Breast epithelium (tissue), 4 donors: Measurements from ENCODE around the gene RPS6KA1. TPM values are rescaled to one million over a fixed set of nuclear protein-coding genes. Genes with fewer than 3 reads are reported as not detected.

Experiments
- DNase-seq, 2 donors: peaks; one replicate each; pipeline ENCODE4 v3.0.0-alpha.2; 2019; ENCODE audit warnings: low spot score in 2 of 2
- H3K27ac ChIP-seq, 2 donors: fragments of 200-600 bp; sonication (generic) in 1 of 2; one replicate each; pipeline ENCODE4 v1.5.1; 2016 to 2019; ENCODE audit warnings: mild to moderate bottlenecking in 1 of 2
- H3K27me3 ChIP-seq, 2 donors: fragments of 200-600 bp; sonication (generic) in 1 of 2; one replicate each; pipeline versions ENCODE4 v1.5.1 to v1.6.0; 2017 to 2019; ENCODE audit warnings: control low read depth in 1 of 2, mild to moderate bottlenecking in 1 of 2
- H3K36me3 ChIP-seq: fragments of 200-600 bp; one replicate; pipeline ENCODE4 v1.5.1; 2019
- H3K4me1 ChIP-seq, 2 donors: fragments of 200-600 bp; sonication (generic); one replicate each; pipeline ENCODE4 v1.5.1; 2016 to 2019; ENCODE audit warnings: control low read depth in 1 of 2
- H3K4me3 ChIP-seq, 3 donors: fragments of 200-600 bp; sonication (generic); 1 replicate in 2 of 3; 2 replicates in 1 of 3; pipeline ENCODE4 v1.5.1; 2016 to 2019; ENCODE audit warnings: mild to moderate bottlenecking in 3 of 3, moderate library complexity in 2 of 3
- H3K9me3 ChIP-seq, 2 donors: fragments of 200-600 bp; sonication (generic) in 1 of 2; one replicate each; pipeline ENCODE4 v1.5.1; 2016 to 2019; ENCODE audit warnings: control low read depth in 1 of 2
- POLR2A ChIP-seq: fragments of 450-650 bp; IDR thresholded peaks from one replicate; pipeline ENCODE4 v1.6.1; 2016; ENCODE audit warnings: antibody characterized with exemption, mild to moderate bottlenecking, moderate library complexity
- POLR2AphosphoS5 ChIP-seq, 3 donors: sonication (generic); formaldehyde crosslinking; IDR thresholded peaks; one replicate each; pipeline ENCODE4 v1.6.1; 2017; ENCODE audit warnings: antibody characterized with exemption in 3 of 3
- intact Hi-C: fragments of 100-400 bp; cut with DNase I; formaldehyde crosslinking; loops from one replicate; pipeline ENCODE4 v1.15.1; 2023; ENCODE audit warnings: low total_unique reads
- total RNA-seq, 3 donors: library from RNA; depleted of rRNA; stranded (reverse); fragments of >200 nt; gene quantifications; one replicate each; pipeline ENCODE4 v1.1.0, GENCODE V29; 2016
- TF ChIP-seq, protein P1 (sequence below), 3 donors: fragments of 450-650 bp; IDR thresholded peaks; one replicate each; pipeline ENCODE4 v1.5.1; 2016 to 2017; ENCODE audit warnings: antibody characterized with exemption in 3 of 3, mild to moderate bottlenecking in 3 of 3, moderate library complexity in 3 of 3

The RPS6KA1 gene
- total RNA-seq, 3 donors from 2014 or later, result 12.5 to 43.0 (median 30.8) TPM

DNA sequence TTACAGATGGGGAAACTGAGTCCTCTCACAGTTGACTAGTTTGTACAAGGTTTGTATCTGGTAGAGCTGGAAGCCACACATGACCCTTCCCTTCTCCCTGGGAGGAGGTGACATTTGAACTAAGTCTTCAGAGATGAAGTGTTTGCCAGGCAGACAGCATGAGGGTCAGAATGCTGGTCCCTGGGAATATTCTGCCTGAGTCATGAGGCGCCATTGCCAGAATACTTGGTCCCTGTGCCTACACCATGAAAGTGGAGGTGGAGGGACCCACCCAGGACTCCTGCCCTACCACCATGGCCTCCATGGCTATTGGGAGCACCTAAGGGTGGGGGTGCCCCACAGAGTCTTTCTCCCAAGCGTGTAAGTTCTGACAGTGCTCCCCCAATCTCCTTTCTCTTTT lies 7.0 kb downstream of the RPS6KA1 start:
- intact Hi-C loops, result no loop called here
- no peaks in the 10 kb centered on the region for H3K27me3 ChIP-seq
- no peaks in the 10 kb centered on the region for H3K36me3 ChIP-seq
- TF ChIP-seq POLR2A (no peak), POLR2AphosphoS5 (IDR thresholded peaks at IDR 0.05) (no peak)
- TF ChIP-seq, protein P1, sequence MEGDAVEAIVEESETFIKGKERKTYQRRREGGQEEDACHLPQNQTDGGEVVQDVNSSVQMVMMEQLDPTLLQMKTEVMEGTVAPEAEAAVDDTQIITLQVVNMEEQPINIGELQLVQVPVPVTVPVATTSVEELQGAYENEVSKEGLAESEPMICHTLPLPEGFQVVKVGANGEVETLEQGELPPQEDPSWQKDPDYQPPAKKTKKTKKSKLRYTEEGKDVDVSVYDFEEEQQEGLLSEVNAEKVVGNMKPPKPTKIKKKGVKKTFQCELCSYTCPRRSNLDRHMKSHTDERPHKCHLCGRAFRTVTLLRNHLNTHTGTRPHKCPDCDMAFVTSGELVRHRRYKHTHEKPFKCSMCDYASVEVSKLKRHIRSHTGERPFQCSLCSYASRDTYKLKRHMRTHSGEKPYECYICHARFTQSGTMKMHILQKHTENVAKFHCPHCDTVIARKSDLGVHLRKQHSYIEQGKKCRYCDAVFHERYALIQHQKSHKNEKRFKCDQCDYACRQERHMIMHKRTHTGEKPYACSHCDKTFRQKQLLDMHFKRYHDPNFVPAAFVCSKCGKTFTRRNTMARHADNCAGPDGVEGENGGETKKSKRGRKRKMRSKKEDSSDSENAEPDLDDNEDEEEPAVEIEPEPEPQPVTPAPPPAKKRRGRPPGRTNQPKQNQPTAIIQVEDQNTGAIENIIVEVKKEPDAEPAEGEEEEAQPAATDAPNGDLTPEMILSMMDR (IDR thresholded peaks at IDR 0.05), result no peak
- no peaks in the 10 kb centered on the region for H3K9me3 ChIP-seq
- no peak overlapping the region for H3K27ac ChIP-seq
- no peak overlapping the region for H3K4me3 ChIP-seq
- H3K4me1 ChIP-seq, result peaks cover 1 to 12% of the 10 kb centered on the region in 2 donors
- no peak for DNase-seq

DNA sequence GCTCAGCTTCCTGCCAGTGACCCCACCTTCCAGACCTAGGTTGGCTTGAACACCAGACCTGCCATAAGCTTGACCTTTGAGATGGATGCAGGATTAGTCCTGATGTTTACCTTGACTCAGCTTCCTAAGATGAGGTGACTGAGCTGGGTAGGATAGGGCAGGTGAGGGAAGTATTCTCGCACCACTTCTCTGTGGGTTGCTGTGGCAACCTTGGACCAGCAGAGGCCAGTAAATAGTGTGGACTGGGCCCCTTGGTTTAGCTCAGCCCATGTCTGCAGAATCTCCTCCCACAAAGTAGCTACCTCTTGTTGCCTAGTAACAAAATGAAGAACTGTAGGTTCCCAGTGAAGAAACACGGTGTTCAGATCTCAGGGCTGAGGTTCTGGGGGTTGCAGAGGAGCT lies 8.4 kb downstream of the RPS6KA1 start:
- peaks cover 5 to 11% of the 10 kb centered on the region in 2 donors for H3K4me1 ChIP-seq

GRCh38 chr1:26538480-26539412 lies 9.2 kb downstream of the RPS6KA1 start:
- TF ChIP-seq POLR2AphosphoS5 (IDR thresholded peaks at IDR 0.05), result no peak
- TF ChIP-seq, protein P1 (IDR thresholded peaks at IDR 0.05), result peak in 1 of 3 donors; percentile 18
- TF ChIP-seq POLR2A, result no peak
- H3K36me3 ChIP-seq, result no peaks in the 10 kb centered on the region
- H3K27me3 ChIP-seq, result no peaks in the 10 kb centered on the region
- peaks cover 5 to 11% of the 10 kb centered on the region in 2 donors for H3K4me1 ChIP-seq
- no peak for DNase-seq
- intact Hi-C loops, result no loop called here
- no peaks in the 10 kb centered on the region for H3K9me3 ChIP-seq
- no peak overlapping the region for H3K4me3 ChIP-seq
- H3K27ac ChIP-seq, result no peak overlapping the region

More for the DNA sequence above, 8.4 kb downstream of the RPS6KA1 start:
- TF ChIP-seq, protein P1 (IDR thresholded peaks at IDR 0.05), result no peak
- Histone ChIP-seq H3K27ac (no peak overlapping the region), H3K4me3 (no peak overlapping the region), H3K9me3 (no peaks in the 10 kb centered on the region), H3K27me3 (no peaks in the 10 kb centered on the region), H3K36me3 (no peaks in the 10 kb centered on the region)
- no peak for DNase-seq
- intact Hi-C loops, result no loop called here

- peaks cover 5 to 11% of the 10 kb centered on the region in 2 donors for H3K4me1 ChIP-seq
- no peaks in the 10 kb centered on the region for H3K36me3 ChIP-seq
- H3K4me3 ChIP-seq, result no peak overlapping the region
- H3K27me3 ChIP-seq, result no peaks in the 10 kb centered on the region
- intact Hi-C loops, result no loop called here
- H3K27ac ChIP-seq, result peak overlapping the region in 1 of 2 donors; percentile 66
- TF ChIP-seq POLR2A, result no peak
- no peak for TF ChIP-seq POLR2AphosphoS5 (IDR thresholded peaks at IDR 0.05)
- TF ChIP-seq, protein P1 (IDR thresholded peaks at IDR 0.05), result no peak
- H3K9me3 ChIP-seq, result no peaks in the 10 kb centered on the region
- DNase-seq, result no peak
These were observed 10.2 kb downstream of the RPS6KA1 start for GRCh38 chr1:26539722-26540121.

- Histone ChIP-seq H3K36me3 (no peaks in the 10 kb centered on the region), H3K9me3 (no peaks in the 10 kb centered on the region), H3K4me3 (no peak overlapping the region), H3K4me1 (peaks cover 5 to 11% of the 10 kb centered on the region in 2 donors), H3K27me3 (no peaks in the 10 kb centered on the region), H3K27ac (peak overlapping the region in 1 of 2 donors; percentile 66)
- TF ChIP-seq POLR2AphosphoS5 (IDR thresholded peaks at IDR 0.05) (no peak), POLR2A (no peak)
- TF ChIP-seq, protein P1 (IDR thresholded peaks at IDR 0.05), result no peak
- DNase-seq, result no peak
- intact Hi-C loops, result no loop called here
These were observed 10.8 kb downstream of the RPS6KA1 start for GRCh38 chr1:26540351-26540750.
